Gastroesophageal sphincter (tissue), 3 donors: ENCODE measurements around the gene MT1G.

Source experiments
- CTCF ChIP-seq, 4 experiments: fragments of 200-600 bp in 2 of 4; fragments of 450-650 bp in 2 of 4; sonication (generic) in 1 of 4; IDR thresholded peaks; one replicate each; pipeline ENCODE4 v1.5.1; 2017 to 2019; ENCODE audit warnings: antibody characterized with exemption in 4 of 4, mild to moderate bottlenecking in 2 of 4, moderate library complexity in 2 of 4
- POLR2A ChIP-seq, 2 donors: fragments of 450-650 bp; IDR thresholded peaks; one replicate each; pipeline ENCODE4 v1.6.1; 2017; ENCODE audit warnings: antibody characterized with exemption in 2 of 2, mild to moderate bottlenecking in 2 of 2, moderate library complexity in 1 of 2

GRCh38 chr16:56625943-56626654 lies 41.8 kb downstream of the MT1G start:
- TF ChIP-seq CTCF (IDR thresholded peaks at IDR 0.05) = no peak
- TF ChIP-seq POLR2A (IDR thresholded peaks at IDR 0.05) = no peak
